PC-3 (cell line): Measurements from ENCODE around the gene DRGX.

Experiments used
- CTCF ChIP-seq: fragments of 300-600 bp; sonication (generic); conservative IDR thresholded peaks from 2 replicates; pipeline ENCODE4 v1.5.1; 2017; ENCODE audit warnings: antibody characterized with exemption, low read depth, mild to moderate bottlenecking, low read length
- EZH2phosphoT487 ChIP-seq: fragments of 300-600 bp; sonication (generic); IDR thresholded peaks from 2 replicates; pipeline ENCODE4 v1.6.1; 2018; ENCODE audit warnings: mild to moderate bottlenecking, antibody characterized with exemption, low read length, borderline replicate concordance

GRCh38 chr10:49403363-49403762 is 7.5 kb upstream of the DRGX start:
- TF ChIP-seq CTCF = no peak
- TF ChIP-seq EZH2phosphoT487 = no peak
